GM21367 (cell line): Measurements from ENCODE around the gene ERCC6L2.

Experiments
- ATAC-seq: cut with Tn5 transposase; IDR thresholded peaks from one replicate; pipeline ENCODE4 v1.9.1; 2021; ENCODE audit not compliant: unreplicated experiment

Gene ERCC6L2

DNA sequence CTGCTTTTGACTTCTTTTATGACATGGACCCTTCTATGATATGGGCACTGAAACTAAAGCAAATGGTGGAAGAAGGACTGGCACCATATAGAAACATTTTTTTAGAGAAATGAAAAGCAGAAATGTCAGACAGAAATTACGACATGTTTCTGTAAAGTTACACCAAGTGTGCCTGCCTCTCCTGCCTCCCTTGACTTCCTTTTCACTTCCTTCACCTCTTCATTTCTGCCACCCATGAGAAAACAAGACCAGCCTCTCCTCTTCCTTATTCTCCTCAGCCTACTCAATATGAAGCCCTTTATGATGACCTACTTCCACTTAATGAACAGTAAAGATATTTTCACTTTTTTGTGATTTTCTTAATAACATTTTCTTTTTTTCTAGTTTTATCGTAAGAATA is 44.5 kb downstream of the ERCC6L2 start:
- ATAC-seq = no peak

DNA sequence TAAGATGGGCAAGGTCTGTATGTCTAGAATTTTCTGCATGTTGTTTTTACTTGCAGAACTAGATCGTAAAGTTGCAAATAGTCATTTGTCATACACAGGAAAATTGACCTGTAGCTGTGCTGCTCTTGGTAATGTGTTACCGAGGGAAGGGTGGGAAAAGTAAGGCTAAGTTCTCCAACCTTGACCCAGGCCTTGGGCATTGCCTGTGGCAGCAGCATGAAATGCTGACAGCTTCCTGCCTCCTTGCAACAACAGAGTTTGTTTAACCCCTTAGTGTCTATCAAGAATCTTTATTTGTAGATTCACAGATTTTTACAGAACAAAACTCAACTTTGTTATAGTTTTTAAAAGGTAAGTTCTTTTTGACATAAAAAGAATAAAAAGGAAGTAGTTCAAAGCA is 48.3 kb downstream of the ERCC6L2 start:
- ATAC-seq = no peak

DNA sequence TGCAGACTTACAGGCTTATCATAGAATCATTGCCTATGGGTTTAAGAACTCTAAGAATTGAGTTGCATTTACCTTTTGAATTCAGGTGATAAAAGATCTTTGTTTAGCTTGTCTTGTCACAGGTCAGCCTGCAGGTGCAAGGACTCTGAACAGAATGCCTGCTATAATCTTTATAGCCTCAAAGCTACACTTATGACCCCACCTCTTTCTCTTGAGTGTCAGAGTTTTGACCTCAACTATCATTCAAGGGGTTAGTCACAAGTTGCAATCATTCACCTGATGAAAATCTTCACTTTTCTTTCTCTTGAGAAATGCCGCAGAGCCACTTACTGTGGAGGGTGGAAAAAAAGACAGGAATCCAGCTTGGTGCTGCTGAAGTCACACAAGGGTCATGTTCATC is 49.5 kb downstream of the ERCC6L2 start:
- ATAC-seq = no peak

DNA sequence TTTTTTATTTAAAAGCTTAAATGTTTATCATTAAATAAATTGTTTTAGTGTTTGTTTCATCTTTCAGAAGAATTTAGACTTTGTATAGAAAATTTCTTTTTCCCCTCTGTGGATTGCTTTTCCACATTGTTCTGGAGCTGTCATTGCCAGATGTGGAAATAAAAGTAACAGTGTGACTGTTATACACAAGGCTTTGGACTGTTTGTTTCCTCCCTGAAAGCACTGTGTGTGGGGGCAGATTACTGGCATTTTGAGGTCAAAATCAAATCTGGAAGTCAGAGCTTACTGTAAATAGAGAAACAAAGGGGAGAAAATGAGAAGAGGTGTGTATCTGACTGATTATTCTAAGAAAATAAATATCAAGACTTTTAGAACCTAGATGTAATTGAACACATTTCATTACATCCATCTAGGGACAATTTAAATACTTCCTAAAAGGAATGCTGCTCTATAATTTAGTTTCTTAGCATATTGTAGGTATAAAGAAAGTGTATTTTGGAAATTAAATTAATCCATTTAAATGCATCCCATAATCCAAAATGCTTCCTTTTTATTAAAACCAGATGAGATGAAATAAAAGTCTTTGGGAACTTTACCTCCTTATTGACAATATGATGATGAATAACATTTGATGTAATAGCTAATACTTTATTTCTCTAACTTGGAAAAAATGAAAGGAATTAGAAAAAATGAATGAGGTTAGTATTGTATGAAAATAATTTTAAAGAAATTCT is 51.9 kb downstream of the ERCC6L2 start:
- no peak for ATAC-seq

DNA sequence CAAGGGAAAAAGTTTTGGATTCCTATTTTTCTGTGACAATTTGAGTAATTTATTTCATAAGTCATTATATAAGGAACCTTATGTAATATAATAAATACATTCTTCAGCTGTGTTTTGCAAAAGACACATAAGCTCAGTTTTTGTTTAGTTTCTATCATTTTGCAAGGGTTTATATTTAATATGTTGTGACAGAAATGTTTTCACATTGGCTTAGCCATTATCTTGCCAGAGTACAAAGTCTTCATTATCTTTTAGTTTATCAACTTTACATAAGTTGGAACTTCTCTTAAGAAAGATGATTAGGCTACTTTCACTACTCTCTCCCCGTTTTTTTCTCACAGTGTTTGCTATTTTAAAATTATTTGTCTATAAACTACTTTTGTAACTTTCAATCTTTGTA is 54.8 kb downstream of the ERCC6L2 start:
- ATAC-seq = no peak

DNA sequence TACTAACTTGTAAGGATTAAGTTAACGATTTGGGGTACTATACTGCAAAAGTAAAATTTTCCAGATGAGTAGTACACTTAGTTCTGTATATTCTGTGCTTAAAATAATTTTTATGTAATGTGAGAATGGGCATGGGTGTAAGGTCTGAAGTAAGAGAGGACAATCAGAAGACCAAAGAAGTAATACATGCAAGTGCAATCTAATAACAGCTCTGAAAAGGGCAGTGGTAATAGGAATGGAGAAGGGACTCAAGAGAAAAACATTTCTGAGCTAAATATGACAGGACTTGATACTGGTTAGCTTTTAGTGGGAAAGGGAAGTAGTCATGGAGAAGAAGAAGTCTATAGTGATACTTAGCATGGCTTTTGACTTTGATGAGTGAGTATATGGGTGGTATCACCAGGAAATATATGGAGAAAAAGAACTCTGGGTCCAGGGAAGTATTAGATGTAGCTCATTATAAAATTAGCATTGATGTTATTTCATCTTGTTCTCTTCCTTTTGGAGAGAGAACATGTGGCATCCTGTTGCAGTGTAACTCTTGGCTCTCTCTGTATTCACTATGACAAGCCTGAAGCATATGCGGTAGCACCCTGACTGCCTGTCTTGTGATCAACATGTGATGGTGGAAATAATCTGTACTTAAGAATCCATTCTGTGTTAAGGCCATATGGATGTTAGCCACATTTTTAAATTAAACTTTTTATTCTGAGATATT is 60.5 kb downstream of the ERCC6L2 start:
- ATAC-seq = no peak

DNA sequence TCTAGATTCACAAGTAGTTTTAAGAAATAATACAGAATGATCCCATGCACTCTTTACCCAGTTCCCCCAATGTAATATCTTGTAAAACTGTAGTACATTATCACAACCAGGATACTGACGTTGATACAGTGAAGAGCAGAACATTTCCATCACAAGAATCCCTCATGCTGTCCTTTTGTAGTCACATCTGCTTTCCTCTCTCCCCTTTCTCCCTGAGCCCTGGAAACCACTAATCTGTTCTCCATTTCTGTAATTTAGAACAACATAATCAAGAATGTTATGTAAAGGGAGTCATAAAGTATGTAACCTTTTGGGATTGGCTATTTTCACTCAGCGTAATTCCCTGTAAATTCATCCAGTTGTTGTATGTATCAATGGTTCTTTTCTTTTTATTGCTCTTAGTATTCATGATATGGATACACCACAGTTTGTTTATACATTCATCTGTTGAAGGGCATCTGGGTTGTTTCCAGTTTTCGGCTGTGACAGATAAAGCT is 61.1 kb downstream of the ERCC6L2 start:
- no peak for ATAC-seq

DNA sequence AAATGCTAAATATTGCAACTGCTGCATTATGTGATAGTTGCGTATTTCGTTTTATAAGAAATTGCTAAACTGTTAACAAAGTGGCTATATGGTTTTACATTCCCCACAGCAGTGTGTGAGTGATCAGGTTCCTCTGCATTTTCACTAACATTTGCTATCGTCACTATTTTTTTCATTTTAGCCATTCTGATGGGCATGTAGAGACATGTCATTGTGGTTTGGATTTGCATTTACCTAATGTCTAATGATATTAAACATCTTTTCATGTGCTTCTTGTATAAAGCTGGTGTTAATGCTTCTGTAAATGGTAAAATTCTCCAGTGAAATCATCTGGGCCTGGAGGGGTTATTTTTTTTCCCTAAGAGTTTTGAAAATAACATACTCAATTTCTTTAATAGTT is 61.6 kb downstream of the ERCC6L2 start:
- ATAC-seq = no peak

DNA sequence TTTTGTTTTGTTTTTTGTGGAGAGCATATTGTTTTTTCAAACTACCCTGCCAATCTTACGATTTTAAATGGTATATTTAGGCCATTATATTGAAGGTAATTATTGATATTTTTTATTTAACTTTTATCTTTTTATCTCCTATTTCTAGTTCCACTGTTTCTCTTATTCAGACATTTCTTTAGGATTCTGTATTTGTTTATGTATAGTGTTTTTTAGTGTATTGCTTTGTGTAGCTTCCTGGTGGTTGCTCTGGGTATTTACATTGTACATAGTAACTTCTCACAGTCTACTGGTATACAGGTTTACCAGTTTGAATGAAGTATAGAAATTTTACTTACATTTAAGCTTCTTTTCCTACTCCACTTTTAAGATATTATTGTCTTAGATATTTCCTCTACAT is 63.2 kb downstream of the ERCC6L2 start:
- no peak for ATAC-seq

DNA sequence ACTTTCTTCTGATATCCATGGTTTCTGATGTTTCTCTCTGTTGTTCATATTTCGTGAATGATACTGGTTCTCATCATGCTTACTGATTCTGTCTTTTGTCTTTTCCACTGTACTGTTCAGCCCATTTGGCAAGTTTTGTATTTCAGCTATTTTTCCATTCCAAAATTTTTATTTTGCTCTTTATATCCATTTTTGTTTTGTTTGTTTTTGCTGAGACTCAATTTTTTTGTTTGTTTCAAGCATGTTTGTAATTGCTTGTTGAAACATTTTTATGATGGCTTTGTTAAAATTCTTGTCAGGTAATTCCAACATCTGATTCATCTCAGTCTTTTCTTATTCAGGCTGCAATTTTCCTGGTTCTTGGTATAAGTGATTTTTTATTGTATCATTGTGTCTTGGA is 64.0 kb downstream of the ERCC6L2 start:
- no peak for ATAC-seq

DNA sequence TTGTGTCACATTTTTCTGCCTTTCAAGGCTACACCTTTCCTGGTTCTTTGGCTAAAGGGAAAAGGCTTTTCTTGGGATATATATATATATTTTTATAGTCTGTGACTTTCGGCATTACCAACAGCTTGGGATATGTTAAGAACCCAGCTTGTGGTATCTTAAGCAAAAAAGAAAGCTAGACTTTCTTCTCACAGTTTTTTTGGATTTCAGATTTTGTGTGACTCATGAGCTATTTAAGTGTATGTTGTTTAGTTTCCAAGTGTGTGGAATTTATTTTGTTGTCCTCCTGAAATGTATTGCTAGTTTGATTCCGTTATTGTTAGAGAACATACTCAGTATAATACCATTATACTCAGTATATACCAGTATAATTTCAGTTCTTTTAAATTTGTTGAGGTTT is 64.8 kb downstream of the ERCC6L2 start:
- no peak for ATAC-seq

DNA sequence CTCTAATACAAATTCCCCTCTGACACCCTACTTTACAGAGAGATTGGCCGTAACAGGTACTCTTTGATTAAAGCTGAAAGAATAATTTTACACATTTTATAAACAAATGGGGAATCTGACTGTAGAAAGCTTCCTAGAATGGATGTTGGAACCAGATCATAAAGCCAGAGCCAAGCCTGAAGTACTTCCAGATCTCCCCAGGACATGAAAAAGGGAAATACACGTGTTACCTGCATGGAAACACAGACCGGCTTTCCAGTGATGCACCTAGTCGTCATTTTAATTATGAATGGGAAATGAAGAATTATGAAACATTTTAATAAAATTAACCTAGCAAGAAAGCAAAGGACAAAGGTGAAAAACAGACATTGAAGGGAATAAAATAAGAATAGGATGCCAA is 66.5 kb downstream of the ERCC6L2 start:
- ATAC-seq = no peak

DNA sequence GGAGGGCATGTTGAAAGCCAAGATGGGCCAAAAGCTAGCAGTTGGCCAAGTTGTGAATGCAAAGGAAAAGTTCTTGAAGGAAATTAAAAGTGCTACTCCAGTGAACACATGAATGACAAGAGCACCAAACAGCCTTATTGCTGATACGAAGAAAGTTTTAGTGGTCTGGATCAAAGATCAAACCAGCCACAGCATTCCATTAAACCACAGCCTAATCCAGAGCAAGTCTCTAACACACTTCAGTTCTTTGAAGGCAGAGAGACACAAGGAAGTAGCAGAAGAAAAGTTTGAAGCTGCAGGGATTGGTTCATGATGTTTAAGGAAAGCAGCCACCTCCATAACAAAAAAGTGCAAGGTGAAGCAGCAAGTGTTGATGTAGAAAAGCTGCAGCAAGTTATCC is 71.6 kb downstream of the ERCC6L2 start:
- ATAC-seq = no peak

DNA sequence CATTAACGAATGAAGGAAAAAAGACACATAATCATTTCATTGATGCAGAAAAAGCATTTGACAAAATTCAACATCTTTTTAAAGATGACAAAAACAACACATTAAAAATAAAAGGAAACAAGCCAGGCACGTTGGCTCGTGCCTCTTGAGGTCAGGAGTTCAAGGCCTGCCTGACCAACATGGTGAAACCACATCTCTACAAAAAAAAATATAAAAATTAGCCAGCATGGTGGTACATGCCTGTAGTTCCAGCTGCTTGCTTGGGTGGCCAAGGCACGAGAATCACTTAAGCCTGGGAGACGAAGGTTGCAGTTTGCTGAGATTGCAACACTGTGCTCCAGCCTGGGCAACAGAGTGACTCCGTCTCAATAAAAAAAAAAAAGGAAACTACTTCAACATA is 77.0 kb downstream of the ERCC6L2 start:
- ATAC-seq = no peak

DNA sequence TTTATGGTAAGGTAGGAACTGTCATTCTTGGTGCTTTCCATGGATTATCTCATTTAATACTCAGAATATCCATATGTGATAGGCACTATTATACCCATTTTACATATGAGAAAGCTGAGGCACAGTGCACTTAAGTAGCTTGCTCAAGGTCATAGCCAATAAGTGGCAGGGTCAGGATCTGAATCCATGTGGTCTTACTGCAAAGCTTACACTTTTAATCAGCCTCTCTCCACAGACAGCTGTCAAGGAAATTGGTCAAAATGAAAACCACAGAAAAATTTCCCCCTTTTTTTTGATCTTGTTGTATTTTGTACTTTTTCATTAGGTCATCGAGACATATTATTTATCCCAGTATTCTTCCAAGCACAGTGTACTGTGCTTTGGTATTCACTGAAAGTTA is 78.5 kb downstream of the ERCC6L2 start:
- no peak for ATAC-seq

DNA sequence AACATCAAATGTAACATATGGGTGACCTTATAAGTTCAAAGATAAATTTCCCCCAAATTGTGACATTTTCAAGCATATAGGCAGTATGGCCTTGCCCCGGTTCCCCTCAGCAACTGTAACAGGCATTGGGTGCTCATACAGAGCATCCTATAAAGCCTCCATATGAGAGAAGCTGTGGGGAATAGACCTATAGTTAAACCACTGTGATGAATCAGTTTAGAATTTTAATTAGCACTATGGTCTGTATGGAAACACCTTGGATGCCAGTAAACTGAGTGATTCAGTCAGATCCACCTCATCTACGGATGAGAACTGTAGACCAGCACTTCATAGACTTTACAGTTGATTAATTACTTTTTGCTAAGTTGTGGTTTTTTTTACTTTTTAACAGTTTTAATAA is 79.4 kb downstream of the ERCC6L2 start:
- ATAC-seq = no peak

DNA sequence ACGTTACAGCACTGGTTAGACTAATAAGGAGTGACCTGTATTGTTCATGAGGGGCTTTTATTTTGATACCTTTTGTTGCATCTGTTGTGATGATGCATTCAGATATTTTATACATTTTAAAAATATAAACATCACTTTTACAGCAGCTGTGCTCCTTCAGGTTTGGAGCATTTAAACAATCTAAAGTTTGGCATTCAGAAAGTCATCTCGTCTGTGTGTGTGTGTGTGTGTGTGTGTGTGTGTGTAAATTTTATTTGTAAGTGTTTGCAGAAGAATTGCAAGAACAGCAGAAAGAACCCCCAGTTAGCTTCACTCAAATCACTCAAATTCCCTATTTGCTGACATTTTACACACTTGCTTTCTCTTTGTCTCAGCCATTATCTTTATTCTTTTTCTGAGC is 87.4 kb downstream of the ERCC6L2 start:
- ATAC-seq = no peak

DNA sequence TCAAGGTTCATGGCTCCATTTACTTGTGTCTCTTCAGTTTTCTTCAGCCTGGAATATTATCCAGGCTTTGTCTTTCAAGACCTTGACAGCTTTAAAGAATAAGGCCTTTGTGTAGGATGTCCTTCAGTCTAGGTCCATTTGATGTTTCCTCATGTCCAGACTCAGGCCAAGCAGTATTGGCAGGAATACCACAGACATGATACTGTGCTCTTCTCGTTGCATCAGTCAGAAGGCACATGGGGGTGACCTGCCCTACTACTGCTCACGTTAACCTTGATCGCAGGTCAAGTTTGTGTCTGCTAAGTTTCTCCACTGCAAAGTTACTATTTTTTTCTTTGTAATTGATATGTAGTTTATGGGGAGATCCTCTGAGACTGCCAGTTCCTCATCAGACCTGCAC is 88.2 kb downstream of the ERCC6L2 start:
- no peak for ATAC-seq

DNA sequence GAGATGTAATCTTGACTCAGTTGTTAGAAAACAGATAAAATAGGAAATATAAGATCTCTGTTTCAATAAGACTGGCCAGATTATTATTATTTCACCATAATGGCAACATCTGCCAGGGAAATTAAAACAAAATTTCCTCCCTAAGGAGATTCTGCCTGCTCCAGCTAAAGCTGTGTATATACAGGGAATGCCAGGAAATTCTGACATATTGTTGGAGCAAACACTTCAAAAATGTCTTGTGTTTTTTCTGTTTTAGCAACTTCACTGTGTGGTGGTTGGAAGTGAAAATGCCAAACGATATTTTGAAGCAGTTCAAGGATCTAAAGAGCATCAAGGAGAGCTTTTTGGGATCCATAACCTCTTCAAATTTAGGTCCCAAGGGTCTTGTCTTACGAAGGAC is 90.8 kb downstream of the ERCC6L2 start:
- no peak for ATAC-seq

DNA sequence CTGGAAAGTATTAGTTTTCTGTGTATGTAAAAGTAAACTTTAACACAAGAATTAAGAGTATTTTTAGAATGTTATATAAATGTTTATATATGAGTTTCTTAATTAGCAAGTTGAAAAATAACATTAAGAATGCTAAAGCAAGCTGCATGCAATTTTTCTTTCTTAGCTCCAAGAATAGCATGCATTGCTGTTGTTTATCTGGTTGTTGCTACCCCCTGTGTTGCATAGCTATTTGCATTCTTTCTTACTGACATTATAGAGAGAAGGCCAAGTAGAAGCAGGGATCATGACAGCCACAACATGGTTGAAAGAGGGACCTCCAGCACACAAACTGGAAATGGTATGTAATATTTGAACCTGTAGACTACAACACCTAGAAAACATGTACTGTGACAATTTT is 94.8 kb downstream of the ERCC6L2 start:
- no peak for ATAC-seq

DNA sequence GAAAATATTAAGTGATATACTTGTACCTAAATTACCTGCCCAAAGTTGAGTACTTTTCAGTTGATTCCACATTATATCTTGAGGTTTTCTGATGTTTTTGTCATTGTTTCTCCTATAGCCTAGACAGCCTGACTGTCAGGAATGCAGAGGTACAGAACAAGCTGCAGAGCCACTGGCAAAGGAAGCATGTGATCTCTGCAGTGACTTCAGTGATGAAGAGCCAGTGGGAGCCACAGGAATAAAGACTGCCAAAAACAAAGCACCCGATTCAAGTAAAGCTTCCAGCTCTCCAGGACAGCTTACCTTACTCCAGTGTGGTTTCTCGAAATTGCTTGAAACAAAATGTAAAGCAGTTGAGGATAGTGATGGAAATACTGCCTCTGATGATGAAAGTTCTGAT is 96.3 kb downstream of the ERCC6L2 start:
- ATAC-seq = no peak

DNA sequence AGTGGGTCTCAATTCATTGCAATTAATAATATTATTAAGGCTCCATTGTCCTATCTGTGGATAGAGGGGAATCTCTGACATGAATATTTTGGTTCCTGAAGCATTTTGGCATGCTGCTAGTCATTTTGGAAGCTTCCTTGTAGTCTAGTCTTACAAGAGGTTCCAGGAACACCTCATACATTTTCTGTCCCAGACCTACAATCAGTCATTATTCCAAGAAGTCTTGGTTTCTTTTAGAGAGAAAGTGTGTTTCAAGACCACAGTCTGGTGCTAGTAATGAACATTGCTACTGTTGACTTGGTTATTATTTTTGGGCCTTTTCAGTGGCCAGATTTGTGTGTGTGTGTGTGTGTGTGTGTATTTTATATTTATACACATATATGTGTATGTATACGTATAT is 98.9 kb downstream of the ERCC6L2 start:
- ATAC-seq = no peak

DNA sequence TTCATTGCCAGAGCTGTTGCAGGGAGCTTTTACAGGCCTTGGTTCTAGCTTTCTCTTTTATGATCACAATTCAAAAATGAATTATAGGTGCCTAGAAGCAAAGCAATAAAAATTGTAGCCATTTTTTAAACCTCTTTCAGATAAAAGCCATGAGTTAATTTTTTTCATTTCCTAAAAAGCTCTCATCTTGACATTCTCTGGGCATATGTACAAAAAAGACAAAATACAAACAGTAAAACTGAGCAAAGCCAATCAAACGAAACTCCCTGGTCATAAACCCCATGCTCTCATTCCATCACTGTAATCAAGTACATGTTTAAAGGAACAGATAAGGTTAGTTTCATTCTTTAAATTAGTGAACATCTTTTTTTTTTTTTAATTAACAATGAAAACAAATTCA is 101.9 kb downstream of the ERCC6L2 start:
- ATAC-seq = no peak
